ENCODE data around the gene RTF2. TPM values are rescaled to one million over a fixed set of nuclear protein-coding genes. Genes with fewer than 3 reads are reported as not detected.

Gene RTF2
- total RNA-seq, 1 donor from 2014 or later: 81.4 TPM

- TF ChIP-seq EZH2 (IDR thresholded peaks at IDR 0.05; ENCODE audit: insufficient read depth, low read length) (no peak), CTCF (IDR thresholded peaks at IDR 0.05; ENCODE audit: insufficient read depth, low read depth, low read length) (no peak)
- Mint-ChIP-seq H3K27me3 (ENCODE audit: low read depth, unreplicated experiment) (no peaks in the 10 kb centered on the region), H3K27ac (ENCODE audit: unreplicated experiment) (no peak overlapping the region), H3K4me1 (ENCODE audit: low read depth, unreplicated experiment) (peaks cover 35% of the 10 kb centered on the region), H3K9me3 (ENCODE audit: unreplicated experiment) (peaks cover 4% of the 10 kb centered on the region), H3K36me3 (ENCODE audit: low read depth, unreplicated experiment) (no peaks in the 10 kb centered on the region), H3K4me3 (ENCODE audit: unreplicated experiment) (no peak overlapping the region)
- Histone ChIP-seq H2AFZ (ENCODE audit: low read depth, low read length) (no peak overlapping the region), H3K9me3 (ENCODE audit: insufficient read depth, low read depth, low read length) (no peaks in the 10 kb centered on the region), H3K4me1 (ENCODE audit: insufficient read depth, low read length) (peaks cover 41% of the 10 kb centered on the region), H3K9ac (ENCODE audit: low read length) (no peak overlapping the region), H3K27me3 (ENCODE audit: insufficient read depth, low read length) (no peaks in the 10 kb centered on the region), H3K27ac (ENCODE audit: low read depth, low read length) (no peak overlapping the region), H3K36me3 (ENCODE audit: insufficient read depth, low read length) (no peaks in the 10 kb centered on the region), H3K4me2 (ENCODE audit: low read length) (no peak overlapping the region), H3K4me3 (ENCODE audit: insufficient read depth, low read depth, low read length) (no peak overlapping the region), H3K79me2 (ENCODE audit: insufficient read depth, low read length) (no peaks in the 10 kb centered on the region), H4K20me1 (ENCODE audit: insufficient read depth, low read length) (no peaks in the 10 kb centered on the region)
- DNase-seq (ENCODE audit: low read depth) (no peak), FAIRE-seq (no peak)
These were observed 37.5 kb upstream of the RTF2 start for GRCh38 chr20:56430957-56431356.

GRCh38 chr20:56431471-56431870 is 37.0 kb upstream of the RTF2 start:
- Histone ChIP-seq H3K27ac (ENCODE audit: low read depth, low read length) (no peak overlapping the region), H3K4me1 (ENCODE audit: insufficient read depth, low read length) (peaks cover 41% of the 10 kb centered on the region), H3K9me3 (ENCODE audit: insufficient read depth, low read depth, low read length) (no peaks in the 10 kb centered on the region), H3K9ac (ENCODE audit: low read length) (no peak overlapping the region), H3K4me2 (ENCODE audit: low read length) (no peak overlapping the region), H4K20me1 (ENCODE audit: insufficient read depth, low read length) (no peaks in the 10 kb centered on the region), H2AFZ (ENCODE audit: low read depth, low read length) (no peak overlapping the region), H3K4me3 (ENCODE audit: insufficient read depth, low read depth, low read length) (no peak overlapping the region), H3K79me2 (ENCODE audit: insufficient read depth, low read length) (no peaks in the 10 kb centered on the region), H3K36me3 (ENCODE audit: insufficient read depth, low read length) (no peaks in the 10 kb centered on the region), H3K27me3 (ENCODE audit: insufficient read depth, low read length) (no peaks in the 10 kb centered on the region)
- H3K27ac Mint-ChIP-seq (ENCODE audit: unreplicated experiment): no peak overlapping the region
- H3K9me3 Mint-ChIP-seq (ENCODE audit: unreplicated experiment): peaks cover 4% of the 10 kb centered on the region
- no peak for FAIRE-seq
- DNase-seq (ENCODE audit: low read depth): no peak
- no peaks in the 10 kb centered on the region for H3K27me3 Mint-ChIP-seq (ENCODE audit: low read depth, unreplicated experiment)
- no peak overlapping the region for H3K4me3 Mint-ChIP-seq (ENCODE audit: unreplicated experiment)
- no peaks in the 10 kb centered on the region for H3K36me3 Mint-ChIP-seq (ENCODE audit: low read depth, unreplicated experiment)
- peaks cover 35% of the 10 kb centered on the region for H3K4me1 Mint-ChIP-seq (ENCODE audit: low read depth, unreplicated experiment)
- TF ChIP-seq EZH2 (IDR thresholded peaks at IDR 0.05; ENCODE audit: insufficient read depth, low read length) (no peak), CTCF (IDR thresholded peaks at IDR 0.05; ENCODE audit: insufficient read depth, low read depth, low read length) (no peak)

GRCh38 chr20:56433221-56433879 is 35.1 kb upstream of the RTF2 start:
- no peaks in the 10 kb centered on the region for H3K27me3 ChIP-seq (ENCODE audit: insufficient read depth, low read length)
- peaks cover 35% of the 10 kb centered on the region for H3K4me1 ChIP-seq (ENCODE audit: insufficient read depth, low read length)
- Mint-ChIP-seq H3K4me3 (ENCODE audit: unreplicated experiment) (no peak overlapping the region), H3K4me1 (ENCODE audit: low read depth, unreplicated experiment) (peaks cover 29% of the 10 kb centered on the region), H3K36me3 (ENCODE audit: low read depth, unreplicated experiment) (no peaks in the 10 kb centered on the region), H3K27ac (ENCODE audit: unreplicated experiment) (peak overlapping the region; percentile 64), H3K27me3 (ENCODE audit: low read depth, unreplicated experiment) (no peaks in the 10 kb centered on the region), H3K9me3 (ENCODE audit: unreplicated experiment) (peaks cover 4% of the 10 kb centered on the region)
- FAIRE-seq (no peak), DNase-seq (ENCODE audit: low read depth) (peak; percentile 41)
- H2AFZ ChIP-seq (ENCODE audit: low read depth, low read length): peak overlapping the region; percentile 6
- H3K36me3 ChIP-seq (ENCODE audit: insufficient read depth, low read length): no peaks in the 10 kb centered on the region
- no peaks in the 10 kb centered on the region for H3K79me2 ChIP-seq (ENCODE audit: insufficient read depth, low read length)
- no peaks in the 10 kb centered on the region for H3K9me3 ChIP-seq (ENCODE audit: insufficient read depth, low read depth, low read length)
- peak overlapping the region; percentile 86 for H3K27ac ChIP-seq (ENCODE audit: low read depth, low read length)
- peak overlapping the region; percentile 36 for H3K4me2 ChIP-seq (ENCODE audit: low read length)
- no peaks in the 10 kb centered on the region for H4K20me1 ChIP-seq (ENCODE audit: insufficient read depth, low read length)
- peak overlapping the region; percentile 71 for H3K9ac ChIP-seq (ENCODE audit: low read length)
- TF ChIP-seq CTCF (IDR thresholded peaks at IDR 0.05; ENCODE audit: insufficient read depth, low read depth, low read length): no peak
- TF ChIP-seq EZH2 (IDR thresholded peaks at IDR 0.05; ENCODE audit: insufficient read depth, low read length): no peak
- H3K4me3 ChIP-seq (ENCODE audit: insufficient read depth, low read depth, low read length): no peak overlapping the region
